NCI-H146 (cell line): ENCODE measurements around the gene HSPA14.
"Not testable (repeated sequence)": the region's sequence is repeated elsewhere in the genome, so short reads cannot be mapped to it uniquely, and the experiment has no call there.

ENCODE experiments used
- DNase-seq: peaks from one replicate; lab custom pipeline; 2025; lab: John Stamatoyannopoulos, UW

The HSPA14 gene

GRCh38 chr10:14889318-14889717 lies 51.2 kb downstream of the HSPA14 start:
- no peak for DNase-seq

- no peak for DNase-seq
Observed at GRCh38 chr10:14891151-14891550, 53.0 kb downstream of the HSPA14 start.

GRCh38 chr10:14904316-14904732 lies 66.2 kb downstream of the HSPA14 start:
- DNase-seq = peak; percentile 25

GRCh38 chr10:14904864-14905263 lies 66.8 kb downstream of the HSPA14 start:
- no peak for DNase-seq

GRCh38 chr10:14905890-14906289 lies 67.8 kb downstream of the HSPA14 start:
- no peak for DNase-seq

GRCh38 chr10:14906765-14907164 lies 68.7 kb downstream of the HSPA14 start:
- no peak for DNase-seq

- not testable (repeated sequence) for DNase-seq
Observed at GRCh38 chr10:14907591-14907990, 69.5 kb downstream of the HSPA14 start.

- DNase-seq = no peak
Observed at GRCh38 chr10:14909101-14909500, 71.0 kb downstream of the HSPA14 start.

- no peak for DNase-seq
Observed at GRCh38 chr10:14910953-14911352, 72.8 kb downstream of the HSPA14 start.

- DNase-seq = no peak
Observed at GRCh38 chr10:14911801-14912200, 73.7 kb downstream of the HSPA14 start.

GRCh38 chr10:14916600-14916999 lies 78.5 kb downstream of the HSPA14 start:
- DNase-seq = no peak

- no peak for DNase-seq
Observed at GRCh38 chr10:14917827-14918226, 79.7 kb downstream of the HSPA14 start.

GRCh38 chr10:14918964-14919363 lies 80.9 kb downstream of the HSPA14 start:
- DNase-seq = no peak
